Measurements from ENCODE around the gene DOCK4.

The DOCK4 gene

GRCh38 chr7:111872450-111873325 lies 333.5 kb downstream of the DOCK4 start:
- no peak for DNase-seq

GRCh38 chr7:111871283-111871682 lies 334.9 kb downstream of the DOCK4 start:
- no peak for DNase-seq

- no peak for DNase-seq
Observed at GRCh38 chr7:111869280-111869679, 336.9 kb downstream of the DOCK4 start.

GRCh38 chr7:111867348-111867931 lies 338.8 kb downstream of the DOCK4 start:
- no peak for DNase-seq

GRCh38 chr7:111866787-111867186 lies 339.4 kb downstream of the DOCK4 start:
- no peak for DNase-seq

- no peak for DNase-seq
Observed at GRCh38 chr7:111865430-111865829, 340.8 kb downstream of the DOCK4 start.

GRCh38 chr7:111864291-111864976 lies 341.8 kb downstream of the DOCK4 start:
- no peak for DNase-seq

GRCh38 chr7:111863269-111863668 lies 342.9 kb downstream of the DOCK4 start:
- DNase-seq, result no peak

GRCh38 chr7:111860248-111860647 lies 346.0 kb downstream of the DOCK4 start:
- no peak for DNase-seq

GRCh38 chr7:111858331-111858730 lies 347.9 kb downstream of the DOCK4 start:
- DNase-seq, result no peak

- DNase-seq, result no peak
Observed at GRCh38 chr7:111855842-111856227, 350.4 kb downstream of the DOCK4 start.

GRCh38 chr7:111855161-111855841 lies 350.9 kb downstream of the DOCK4 start:
- no peak for DNase-seq

- DNase-seq, result no peak
Observed at GRCh38 chr7:111853201-111853990, 352.8 kb downstream of the DOCK4 start.

GRCh38 chr7:111852081-111852480 lies 354.1 kb downstream of the DOCK4 start:
- DNase-seq, result no peak

GRCh38 chr7:111846898-111847297 lies 359.3 kb downstream of the DOCK4 start:
- DNase-seq, result no peak

GRCh38 chr7:111845853-111846252 lies 360.3 kb downstream of the DOCK4 start:
- DNase-seq, result no peak

- no peak for DNase-seq
Observed at GRCh38 chr7:111844904-111845671, 361.1 kb downstream of the DOCK4 start.

- DNase-seq, result no peak
Observed at GRCh38 chr7:111842491-111842890, 363.7 kb downstream of the DOCK4 start.

GRCh38 chr7:111841596-111842205 lies 364.5 kb downstream of the DOCK4 start:
- DNase-seq, result no peak

GRCh38 chr7:111840528-111840927 lies 365.7 kb downstream of the DOCK4 start:
- no peak for DNase-seq

GRCh38 chr7:111839261-111839660 lies 366.9 kb downstream of the DOCK4 start:
- no peak for DNase-seq
